ENCODE measurements around the gene UBE2I. TPM values are rescaled to one million over a fixed set of nuclear protein-coding genes. Genes with fewer than 3 reads are reported as not detected.

Gene UBE2I
- total and polyA plus RNA-seq, 2 of the 4 experiments (the other 2 are of a cell fraction), result 30.8 to 140 TPM

GRCh38 chr16:1315081-1316032, 5.9 kb downstream of the UBE2I start:
- CTCF ChIA-PET, result no interaction called here
- H3K4me2 ChIP-seq (ENCODE audit: low read depth, low read length), result no peak overlapping the region

More at GRCh38 chr16:1315081-1316032, 5.9 kb downstream of the UBE2I start:
- in situ Hi-C loops (cut with MboI; ENCODE audit: low sequenced_read_pairs) (no loop called here), intact Hi-C loops (cut with micrococcal nuclease) (no loop called here), dilution Hi-C loops (cut with HindIII; ENCODE audit: low sequenced_read_pairs, unreplicated experiment) (no loop called here)
- Histone ChIP-seq H2AK5ac (ENCODE audit: low read depth, low read length) (no peak overlapping the region), H3K18ac (ENCODE audit: low read depth, low read length) (no peak overlapping the region), H2BK120ac (ENCODE audit: low read depth, low read length) (no peak overlapping the region), H2AK9ac (replicated peaks; ENCODE audit: low read depth, low read length, poor library complexity) (no peak overlapping the region), H3K27ac (ENCODE audit: insufficient read depth, low read length) (no peak overlapping the region), H2BK20ac (ENCODE audit: low read depth, low read length) (no peak overlapping the region), H3K9me1 (ENCODE audit: insufficient read depth, low read length) (peaks cover 6% of the 10 kb centered on the region), H3K9me3 (ENCODE audit: control insufficient read depth, insufficient read depth, low read length) (no peaks in the 10 kb centered on the region), H3K4me3 (ENCODE audit: insufficient read depth, low read depth, low read length) (no peak overlapping the region), H3K4ac (ENCODE audit: low read depth, low read length) (no peak overlapping the region), H3K14ac (replicated peaks; ENCODE audit: low read depth, low read length) (no peak overlapping the region), H3K4me1 (ENCODE audit: control insufficient read depth, insufficient read depth, low read length) (peaks cover 15% of the 10 kb centered on the region), H4K8ac (ENCODE audit: low read depth in 2 of 2, low read length in 2 of 2) (no peak overlapping the region), H3K9ac (ENCODE audit: low read depth, low read length) (no peak overlapping the region), H4K91ac (ENCODE audit: insufficient read depth, low read depth, low read length) (no peak overlapping the region), H2AFZ (replicated peaks; ENCODE audit: low read length, poor library complexity) (no peak overlapping the region), H3K27me3 (ENCODE audit: control insufficient read depth, insufficient read depth, low read length) (no peaks in the 10 kb centered on the region), H3K36me3 (ENCODE audit: control insufficient read depth, insufficient read depth, low read length) (peaks cover 73% of the 10 kb centered on the region), H3K56ac (ENCODE audit: extremely low read depth, insufficient read depth, low read length) (no peak overlapping the region), H2BK5ac (ENCODE audit: low read depth, low read length, poor library complexity, severe bottlenecking) (no peak overlapping the region), H3K23ac (ENCODE audit: low read depth, low read length) (no peak overlapping the region), H4K5ac (ENCODE audit: low read depth, low read length) (no peak overlapping the region), H4K20me1 (ENCODE audit: insufficient read depth, low read length) (peaks cover 98% of the 10 kb centered on the region), H3K79me1 (ENCODE audit: low read depth in 1 of 2, low read length in 2 of 2) (peaks cover 10 to 52% of the 10 kb centered on the region in 2 experiments), H2BK15ac (ENCODE audit: low read depth, low read length) (no peak overlapping the region)
- no peak for DNase-seq
- no peak for ATAC-seq (ENCODE audit: low read depth)
- POLR2A ChIA-PET (ENCODE audit: unreplicated experiment), result no interaction called here
- BruUV-seq (replicated peaks), result no TSS peak
- TF ChIP-seq, protein P1, sequence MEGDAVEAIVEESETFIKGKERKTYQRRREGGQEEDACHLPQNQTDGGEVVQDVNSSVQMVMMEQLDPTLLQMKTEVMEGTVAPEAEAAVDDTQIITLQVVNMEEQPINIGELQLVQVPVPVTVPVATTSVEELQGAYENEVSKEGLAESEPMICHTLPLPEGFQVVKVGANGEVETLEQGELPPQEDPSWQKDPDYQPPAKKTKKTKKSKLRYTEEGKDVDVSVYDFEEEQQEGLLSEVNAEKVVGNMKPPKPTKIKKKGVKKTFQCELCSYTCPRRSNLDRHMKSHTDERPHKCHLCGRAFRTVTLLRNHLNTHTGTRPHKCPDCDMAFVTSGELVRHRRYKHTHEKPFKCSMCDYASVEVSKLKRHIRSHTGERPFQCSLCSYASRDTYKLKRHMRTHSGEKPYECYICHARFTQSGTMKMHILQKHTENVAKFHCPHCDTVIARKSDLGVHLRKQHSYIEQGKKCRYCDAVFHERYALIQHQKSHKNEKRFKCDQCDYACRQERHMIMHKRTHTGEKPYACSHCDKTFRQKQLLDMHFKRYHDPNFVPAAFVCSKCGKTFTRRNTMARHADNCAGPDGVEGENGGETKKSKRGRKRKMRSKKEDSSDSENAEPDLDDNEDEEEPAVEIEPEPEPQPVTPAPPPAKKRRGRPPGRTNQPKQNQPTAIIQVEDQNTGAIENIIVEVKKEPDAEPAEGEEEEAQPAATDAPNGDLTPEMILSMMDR (conservative IDR thresholded peaks at IDR 0.05; ENCODE audit: low read depth, low read length), result no peak
- TF ChIP-seq FOS (IDR thresholded peaks at IDR 0.05; ENCODE audit: low read depth, low read length), result no peak
- TF ChIP-seq CHD1 (IDR thresholded peaks at IDR 0.05; ENCODE audit: low read depth, low read length), result no peak
- no peak for TF ChIP-seq MAZ (IDR thresholded peaks at IDR 0.05; ENCODE audit: borderline replicate concordance, low read depth, low read length)
- TF ChIP-seq NFE2L2 (IDR thresholded peaks at IDR 0.05; ENCODE audit: low read depth, low read length), result no peak
- no peak for TF ChIP-seq SMC3 (IDR thresholded peaks at IDR 0.05; ENCODE audit: low read depth, low read length)
- TF ChIP-seq RFX5 (IDR thresholded peaks at IDR 0.05; ENCODE audit: low read depth, low read length), result no peak
- no peak for TF ChIP-seq RAD21 (IDR thresholded peaks at IDR 0.05; ENCODE audit: low read length)
- 98% methylated on average over 14 of the region's 46 CpGs; no CpG with 5 or more reads in 1 of the 2 experiments for WGBS, 2 experiments (ENCODE audit: extremely low coverage in 2 of 2, insufficient read length in 1 of 2)
